Measurements from ENCODE around the gene GPX3. TPM values are rescaled to one million over a fixed set of nuclear protein-coding genes. Genes with fewer than 3 reads are reported as not detected.

GPX3 gene
- total and polyA plus RNA-seq, 2 of the 13 experiments (the other 11 are each of a cell fraction or from before 2014, with no cell fraction given): 33.8 to 1,892 TPM

GRCh38 chr5:151014680-151015343 is 5.6 kb upstream of the GPX3 start (continued):
- TF ChIP-seq ZGPAT (CRISPR knock-in tag; IDR thresholded peaks at IDR 0.05): peak; percentile 45; the same call in 1 of the 2 replicates
- TF ChIP-seq ZBTB39 (CRISPR knock-in tag; IDR thresholded peaks at IDR 0.05): no peak
- peak; percentile 27; the same call in 1 of the 2 replicates for TF ChIP-seq ATF1 (CRISPR knock-in tag; IDR thresholded peaks at IDR 0.05)
- no peak for TF ChIP-seq ZMYM2 (CRISPR knock-in tag; IDR thresholded peaks at IDR 0.05)
- 0 out of 2 replicates have a peak, but pooled peaks have one; percentile 42 for TF ChIP-seq ZNF317 (CRISPR knock-in tag; IDR thresholded peaks at IDR 0.05)
- no peak for TF ChIP-seq HES4 (CRISPR knock-in tag; IDR thresholded peaks at IDR 0.05; ENCODE audit: borderline replicate concordance)
- TF ChIP-seq ZNF616 (CRISPR knock-in tag; IDR thresholded peaks at IDR 0.05; ENCODE audit: low read depth): no peak
- TF ChIP-seq ZNF639 (CRISPR knock-in tag; conservative IDR thresholded peaks at IDR 0.05): no peak
- no peak for TF ChIP-seq ZNF224 (CRISPR knock-in tag; IDR thresholded peaks at IDR 0.05)
- TF ChIP-seq MED1 (CRISPR knock-in tag; IDR thresholded peaks at IDR 0.05): peak; percentile 93
- TF ChIP-seq ARID5B (CRISPR knock-in tag; IDR thresholded peaks at IDR 0.05): peak; percentile 80
- no peak for TF ChIP-seq ZNF225 (CRISPR knock-in tag; IDR thresholded peaks at IDR 0.05)
- TF ChIP-seq ZNF552 (CRISPR knock-in tag; IDR thresholded peaks at IDR 0.05; ENCODE audit: borderline replicate concordance): no peak
- no peak for TF ChIP-seq ZBTB33 (CRISPR knock-in tag; IDR thresholded peaks at IDR 0.05)
- no peak for TF ChIP-seq KDM2A (CRISPR knock-in tag; IDR thresholded peaks at IDR 0.05; ENCODE audit: borderline replicate concordance, low read depth)
- no peak for TF ChIP-seq ZNF850 (CRISPR knock-in tag; conservative IDR thresholded peaks at IDR 0.05)
- TF ChIP-seq ZNF496 (CRISPR knock-in tag; IDR thresholded peaks at IDR 0.05; ENCODE audit: insufficient replicate concordance): no peak
- no peak for TF ChIP-seq CBFB (CRISPR knock-in tag; IDR thresholded peaks at IDR 0.05)
- TF ChIP-seq TARDBP (CRISPR knock-in tag; IDR thresholded peaks at IDR 0.05): peak; percentile 41; the same call in 1 of the 2 replicates
